ENCODE data around the gene MMP15.

The MMP15 gene

DNA sequence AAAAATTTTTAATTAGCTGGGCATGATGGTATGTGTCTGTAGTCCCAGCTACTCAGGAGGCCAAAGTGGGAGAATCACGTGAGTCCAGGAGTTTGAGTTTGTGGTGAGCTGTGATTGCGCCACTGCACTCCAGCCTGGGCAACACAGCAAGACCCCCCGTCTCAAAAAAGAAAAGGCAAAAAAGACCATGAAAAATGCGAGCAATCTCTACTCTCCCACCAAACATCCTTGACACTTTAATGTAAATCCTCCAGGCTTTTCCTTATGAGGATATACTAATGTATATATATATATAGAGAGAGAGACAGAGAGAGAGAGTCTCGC, 28.1 kb downstream of the MMP15 start:
- TF ChIP-seq, protein P1, sequence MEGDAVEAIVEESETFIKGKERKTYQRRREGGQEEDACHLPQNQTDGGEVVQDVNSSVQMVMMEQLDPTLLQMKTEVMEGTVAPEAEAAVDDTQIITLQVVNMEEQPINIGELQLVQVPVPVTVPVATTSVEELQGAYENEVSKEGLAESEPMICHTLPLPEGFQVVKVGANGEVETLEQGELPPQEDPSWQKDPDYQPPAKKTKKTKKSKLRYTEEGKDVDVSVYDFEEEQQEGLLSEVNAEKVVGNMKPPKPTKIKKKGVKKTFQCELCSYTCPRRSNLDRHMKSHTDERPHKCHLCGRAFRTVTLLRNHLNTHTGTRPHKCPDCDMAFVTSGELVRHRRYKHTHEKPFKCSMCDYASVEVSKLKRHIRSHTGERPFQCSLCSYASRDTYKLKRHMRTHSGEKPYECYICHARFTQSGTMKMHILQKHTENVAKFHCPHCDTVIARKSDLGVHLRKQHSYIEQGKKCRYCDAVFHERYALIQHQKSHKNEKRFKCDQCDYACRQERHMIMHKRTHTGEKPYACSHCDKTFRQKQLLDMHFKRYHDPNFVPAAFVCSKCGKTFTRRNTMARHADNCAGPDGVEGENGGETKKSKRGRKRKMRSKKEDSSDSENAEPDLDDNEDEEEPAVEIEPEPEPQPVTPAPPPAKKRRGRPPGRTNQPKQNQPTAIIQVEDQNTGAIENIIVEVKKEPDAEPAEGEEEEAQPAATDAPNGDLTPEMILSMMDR (IDR thresholded peaks at IDR 0.05; ENCODE audit: borderline replicate concordance, insufficient read depth, low read depth, low read length) = no peak
- no peak overlapping the region for H3K4me3 ChIP-seq (ENCODE audit: low read depth, low read length)

DNA sequence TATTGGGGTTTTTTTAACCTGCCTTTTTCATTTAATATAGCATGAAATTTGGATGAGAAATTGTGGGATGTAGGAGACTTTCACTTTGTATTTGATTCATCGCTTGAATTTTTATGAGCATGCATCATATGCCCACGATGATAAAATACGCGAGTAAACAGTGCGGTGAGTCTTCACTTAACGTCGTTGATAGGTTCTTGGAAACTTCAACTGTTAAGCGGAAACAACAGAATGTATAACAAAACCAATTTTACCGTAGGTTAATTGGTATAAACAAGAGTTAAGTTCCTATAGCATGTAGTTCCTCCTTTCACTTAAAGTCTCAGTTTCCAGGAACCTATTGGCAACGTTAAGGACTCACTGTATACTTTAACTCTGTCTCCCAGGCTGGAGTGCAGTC, 28.7 kb downstream of the MMP15 start:
- TF ChIP-seq, protein P1 (IDR thresholded peaks at IDR 0.05; ENCODE audit: borderline replicate concordance, insufficient read depth, low read depth, low read length) = no peak
- H3K4me3 ChIP-seq (ENCODE audit: low read depth, low read length) = no peak overlapping the region

DNA sequence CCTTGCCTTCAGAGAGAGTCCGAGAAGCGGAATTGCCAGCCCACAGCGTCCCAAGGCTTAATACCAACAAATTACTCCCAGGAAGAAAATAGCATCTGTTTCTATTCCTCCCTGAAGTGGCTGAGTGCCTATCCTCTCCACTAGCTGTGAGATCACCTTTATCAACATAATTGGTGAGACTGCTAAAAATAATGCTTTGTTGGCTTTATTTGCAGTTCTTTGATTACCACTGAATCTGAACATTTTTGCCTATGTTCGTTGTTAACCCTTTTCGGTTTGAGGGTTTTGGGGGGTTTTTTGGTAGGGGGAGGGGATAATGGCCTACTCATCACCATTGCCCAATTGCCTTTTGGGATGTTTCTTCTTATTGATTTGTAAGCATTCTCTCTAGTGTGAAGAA, 31.0 kb downstream of the MMP15 start:
- H3K4me3 ChIP-seq (ENCODE audit: low read depth, low read length) = no peak overlapping the region
- TF ChIP-seq, protein P1 (IDR thresholded peaks at IDR 0.05; ENCODE audit: borderline replicate concordance, insufficient read depth, low read depth, low read length) = no peak

DNA sequence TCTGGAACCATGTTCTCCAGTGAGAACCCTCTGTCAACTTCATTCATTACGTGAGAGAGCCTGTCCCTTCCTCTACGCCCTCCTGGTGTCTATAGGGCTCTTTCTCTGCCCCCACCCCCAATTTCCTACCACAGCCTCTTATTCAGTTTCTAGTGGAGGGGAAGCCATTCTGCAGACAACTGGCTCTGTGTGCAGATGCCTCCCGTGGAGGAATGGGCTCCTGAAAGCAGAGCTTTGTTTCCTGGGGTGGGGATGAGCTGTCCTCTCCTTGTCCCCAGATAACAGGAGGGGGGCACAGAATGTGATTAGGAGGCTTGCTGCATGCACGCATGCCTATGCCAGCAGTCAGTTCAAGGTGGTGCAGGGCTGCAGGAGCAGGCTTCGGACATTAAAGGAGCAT, 31.6 kb downstream of the MMP15 start:
- TF ChIP-seq, protein P1 (IDR thresholded peaks at IDR 0.05; ENCODE audit: borderline replicate concordance, insufficient read depth, low read depth, low read length) = no peak

DNA sequence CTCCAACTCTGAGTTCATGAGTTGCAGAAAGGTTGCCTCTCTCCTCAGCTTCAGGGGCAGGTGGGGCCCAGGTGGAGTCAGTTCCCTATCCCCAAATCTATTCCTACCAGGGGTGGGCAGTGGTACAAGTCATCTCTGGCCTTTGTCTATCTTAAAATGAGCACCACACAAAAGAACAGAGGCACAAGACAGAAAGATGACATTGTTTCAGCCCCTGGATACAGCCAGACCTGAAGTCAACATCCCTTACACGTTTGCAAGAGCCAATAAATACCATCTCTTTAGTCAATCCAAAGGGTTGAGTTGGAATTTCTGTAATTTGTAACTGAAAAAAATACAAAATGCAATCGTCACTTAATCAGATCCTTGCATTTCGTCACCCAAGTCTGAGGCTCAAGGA, 32.2 kb downstream of the MMP15 start:
- TF ChIP-seq, protein P1 (IDR thresholded peaks at IDR 0.05; ENCODE audit: borderline replicate concordance, insufficient read depth, low read depth, low read length) = no peak
- no peak overlapping the region for H3K4me3 ChIP-seq (ENCODE audit: low read depth, low read length)

More for the DNA sequence above, 31.6 kb downstream of the MMP15 start:
- H3K4me3 ChIP-seq (ENCODE audit: low read depth, low read length) = no peak overlapping the region

DNA sequence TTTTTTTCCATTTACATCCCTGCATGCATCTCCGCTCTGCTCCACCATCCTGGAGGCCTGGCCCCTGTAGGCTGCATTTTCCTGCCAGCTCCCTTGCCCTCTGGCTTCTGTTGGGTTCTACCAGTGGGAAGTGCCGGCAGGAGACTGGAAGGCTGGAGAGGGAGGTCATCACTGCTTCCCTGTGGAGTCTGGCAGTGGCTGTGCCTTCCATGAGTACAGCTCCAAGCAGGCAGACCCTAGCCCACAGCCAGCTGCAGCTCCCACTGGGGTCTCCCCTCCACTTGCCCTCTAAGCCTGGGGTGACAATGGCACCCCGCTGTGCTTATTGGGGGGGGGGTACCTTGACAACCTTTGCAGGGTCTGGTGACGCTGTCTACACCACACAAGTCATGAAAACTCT, 37.3 kb downstream of the MMP15 start:
- TF ChIP-seq, protein P1 (IDR thresholded peaks at IDR 0.05; ENCODE audit: borderline replicate concordance, insufficient read depth, low read depth, low read length) = no peak
- H3K4me3 ChIP-seq (ENCODE audit: low read depth, low read length) = no peak overlapping the region

DNA sequence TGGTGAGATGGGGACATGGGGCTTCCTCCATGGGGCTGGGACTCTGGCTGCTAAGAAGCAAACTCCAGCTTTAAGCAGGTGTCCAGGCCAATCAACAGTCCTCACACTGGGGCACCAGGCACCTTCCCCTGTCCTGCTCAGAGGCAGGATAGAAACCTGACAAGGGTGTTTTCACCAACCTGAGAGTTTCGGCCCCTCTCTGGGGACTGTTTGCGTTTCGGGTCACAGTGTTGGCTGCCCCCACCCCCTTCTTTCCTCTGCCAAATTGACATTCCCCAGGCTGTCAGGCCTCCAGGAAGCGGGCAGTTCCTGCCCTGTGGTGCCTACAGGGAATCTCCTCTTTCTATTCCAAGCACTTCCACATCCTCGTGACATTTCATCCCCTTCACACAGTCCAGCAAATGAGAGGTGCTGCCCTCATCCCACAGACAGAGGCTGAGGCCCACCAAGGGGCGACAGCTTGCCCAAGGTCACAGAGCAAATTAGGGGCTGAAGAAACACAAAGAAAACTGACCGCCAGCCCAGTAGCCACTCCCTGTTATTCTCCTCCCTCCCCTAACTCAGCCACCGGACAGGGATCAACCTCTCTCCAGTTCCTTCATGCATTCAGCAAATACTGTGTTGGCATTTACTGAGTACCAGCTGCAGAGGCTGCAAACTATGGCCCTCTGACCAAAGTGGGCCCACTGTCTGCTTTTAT, 38.0 kb downstream of the MMP15 start:
- no peak overlapping the region for H3K4me3 ChIP-seq (ENCODE audit: low read depth, low read length)
- TF ChIP-seq, protein P1 (IDR thresholded peaks at IDR 0.05; ENCODE audit: borderline replicate concordance, insufficient read depth, low read depth, low read length) = no peak
